ENCODE results near the gene PRDM12.

PRDM12 gene

DNA sequence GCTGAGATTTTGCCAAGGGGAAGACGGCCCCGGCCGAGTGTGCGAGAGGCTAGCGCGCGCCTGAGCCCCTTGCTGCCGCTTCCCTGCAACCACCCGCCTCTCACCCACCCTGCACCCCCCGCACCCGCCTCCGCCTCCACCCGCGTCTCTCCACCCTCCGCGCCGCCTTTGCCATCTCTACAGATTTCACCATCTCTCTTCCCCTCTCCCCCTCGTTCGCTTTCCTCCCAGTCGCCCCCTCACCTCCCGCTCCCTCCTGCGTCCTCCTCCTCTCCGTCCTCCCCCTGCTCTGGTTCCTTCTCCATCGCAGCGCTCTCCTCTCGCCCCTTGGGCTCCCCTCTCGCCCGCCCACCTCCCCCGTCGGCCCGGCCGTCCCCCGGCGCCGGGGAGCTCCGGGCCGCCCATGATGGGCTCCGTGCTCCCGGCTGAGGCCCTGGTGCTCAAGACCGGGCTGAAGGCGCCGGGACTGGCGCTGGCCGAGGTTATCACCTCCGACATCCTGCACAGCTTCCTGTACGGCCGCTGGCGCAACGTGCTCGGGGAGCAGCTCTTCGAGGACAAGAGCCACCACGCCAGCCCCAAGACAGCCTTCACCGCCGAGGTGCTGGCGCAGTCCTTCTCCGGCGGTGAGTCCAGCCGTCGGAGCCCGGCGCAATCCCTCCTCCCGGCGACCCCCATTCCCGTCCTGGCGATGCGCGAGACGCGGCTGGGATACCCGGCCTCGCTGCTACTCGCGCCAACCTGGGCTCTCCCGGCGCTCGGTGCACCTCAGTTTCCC is at the start of gene PRDM12:
TSS of gene PRDM12 (plus strand) at position 344 of the 778 bp plus-strand sequence. CDS start at position 404, 60 bp downstream.
- Histone ChIP-seq H3K4me3 (ENCODE audit: low read length) (peak within 1 kb of the TSS; percentile 53; the same call in 1 of the 2 replicates), H3K27me3 (ENCODE audit: insufficient read depth, low read length) (peaks cover 96% of the 10 kb centered on the region), H3K9ac (ENCODE audit: low read depth, low read length) (no peak within 1 kb of the TSS), H3K36me3 (ENCODE audit: insufficient read depth, low read depth, low read length) (no peaks in the 10 kb centered on the region), H3K27ac (ENCODE audit: low read length) (no peak within 1 kb of the TSS), H3K4me1 (ENCODE audit: insufficient read depth, low read length) (no peaks in the 10 kb centered on the region; the same call in 1 of the 2 replicates), H3K9me3 (ENCODE audit: insufficient read depth, low read depth, low read length) (peaks cover 11% of the 10 kb centered on the region)

DNA sequence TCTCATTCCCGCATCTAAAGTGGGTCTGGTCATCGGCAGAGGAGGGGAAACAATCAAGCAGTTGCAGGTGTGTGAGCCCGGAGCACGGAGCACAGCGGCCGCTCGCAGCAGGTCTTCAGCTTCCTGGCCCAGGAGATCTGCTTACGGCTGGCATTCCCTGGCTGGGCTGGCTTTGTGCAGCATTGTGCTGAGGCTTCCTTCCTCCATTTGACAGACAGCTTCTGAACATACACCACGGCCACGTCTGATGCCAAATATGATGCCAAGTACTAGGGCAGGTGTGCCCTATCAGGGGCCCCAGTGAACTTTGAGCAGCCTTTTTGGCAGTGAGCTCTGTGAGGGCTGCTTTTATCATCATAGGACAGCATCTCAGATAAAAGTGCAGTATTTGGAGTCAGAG is 47.9 kb upstream of the PRDM12 start:
- H3K36me3 ChIP-seq (ENCODE audit: insufficient read depth, low read depth, low read length) = peaks cover 100% of the 10 kb centered on the region
- H3K4me1 ChIP-seq (ENCODE audit: insufficient read depth, low read length) = no peaks in the 10 kb centered on the region
- H3K27ac ChIP-seq (ENCODE audit: low read length) = no peak overlapping the region
- no peak overlapping the region for H3K9ac ChIP-seq (ENCODE audit: low read depth, low read length)
- H3K9me3 ChIP-seq (ENCODE audit: insufficient read depth, low read depth, low read length) = no peaks in the 10 kb centered on the region
- H3K27me3 ChIP-seq (ENCODE audit: insufficient read depth, low read length) = no peaks in the 10 kb centered on the region
- no peak overlapping the region for H3K4me3 ChIP-seq (ENCODE audit: low read length)

DNA sequence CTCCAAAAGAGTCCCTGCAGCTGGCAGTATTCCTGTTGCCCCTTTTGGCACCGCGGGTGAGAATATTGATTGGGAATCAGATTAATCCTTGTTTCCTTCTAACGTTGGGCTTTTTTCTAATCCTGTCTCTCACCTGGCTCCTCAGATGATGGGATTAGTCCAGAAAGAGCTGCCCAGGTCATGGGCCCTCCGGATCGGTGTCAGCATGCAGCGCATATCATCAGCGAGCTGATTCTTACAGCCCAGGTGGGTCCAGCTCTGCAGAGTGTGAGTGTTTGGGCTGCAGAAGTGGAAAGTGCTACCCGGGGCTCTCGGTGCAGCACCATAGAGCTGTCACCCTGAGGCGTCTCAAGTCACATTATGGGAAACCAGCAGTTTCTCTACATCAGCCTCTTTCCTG is 40.9 kb upstream of the PRDM12 start:
- no peaks in the 10 kb centered on the region for H3K27me3 ChIP-seq (ENCODE audit: insufficient read depth, low read length)
- H3K9me3 ChIP-seq (ENCODE audit: insufficient read depth, low read depth, low read length) = no peaks in the 10 kb centered on the region
- peaks cover 92% of the 10 kb centered on the region for H3K36me3 ChIP-seq (ENCODE audit: insufficient read depth, low read depth, low read length)
- no peak overlapping the region for H3K9ac ChIP-seq (ENCODE audit: low read depth, low read length)
- no peak overlapping the region for H3K4me3 ChIP-seq (ENCODE audit: low read length)
- H3K4me1 ChIP-seq (ENCODE audit: insufficient read depth, low read length) = no peaks in the 10 kb centered on the region
- no peak overlapping the region for H3K27ac ChIP-seq (ENCODE audit: low read length)

DNA sequence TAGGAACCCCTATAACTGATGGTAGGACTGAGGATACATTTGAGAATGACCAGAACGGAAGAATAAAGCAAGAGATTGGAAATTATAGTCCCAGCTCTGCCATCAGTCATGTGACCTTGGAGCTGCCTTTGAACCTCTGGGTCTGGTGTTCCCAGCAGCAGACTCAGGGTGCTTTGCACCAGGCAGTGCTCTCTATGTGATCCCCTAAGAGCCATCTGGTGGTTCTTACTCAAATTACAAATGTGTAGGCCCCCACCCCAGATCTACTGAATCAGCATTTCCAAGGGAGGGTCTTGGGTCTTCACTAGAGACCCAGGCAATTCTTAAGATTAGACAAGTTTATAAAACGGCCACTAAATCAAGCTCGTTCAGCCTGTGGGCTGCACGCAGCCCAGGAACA is 40.2 kb upstream of the PRDM12 start:
- H3K9ac ChIP-seq (ENCODE audit: low read depth, low read length) = no peak overlapping the region
- no peaks in the 10 kb centered on the region for H3K9me3 ChIP-seq (ENCODE audit: insufficient read depth, low read depth, low read length)
- peaks cover 86% of the 10 kb centered on the region for H3K36me3 ChIP-seq (ENCODE audit: insufficient read depth, low read depth, low read length)
- H3K27ac ChIP-seq (ENCODE audit: low read length) = no peak overlapping the region
- H3K4me3 ChIP-seq (ENCODE audit: low read length) = no peak overlapping the region
- H3K27me3 ChIP-seq (ENCODE audit: insufficient read depth, low read length) = no peaks in the 10 kb centered on the region
- H3K4me1 ChIP-seq (ENCODE audit: insufficient read depth, low read length) = peaks cover 3% of the 10 kb centered on the region

DNA sequence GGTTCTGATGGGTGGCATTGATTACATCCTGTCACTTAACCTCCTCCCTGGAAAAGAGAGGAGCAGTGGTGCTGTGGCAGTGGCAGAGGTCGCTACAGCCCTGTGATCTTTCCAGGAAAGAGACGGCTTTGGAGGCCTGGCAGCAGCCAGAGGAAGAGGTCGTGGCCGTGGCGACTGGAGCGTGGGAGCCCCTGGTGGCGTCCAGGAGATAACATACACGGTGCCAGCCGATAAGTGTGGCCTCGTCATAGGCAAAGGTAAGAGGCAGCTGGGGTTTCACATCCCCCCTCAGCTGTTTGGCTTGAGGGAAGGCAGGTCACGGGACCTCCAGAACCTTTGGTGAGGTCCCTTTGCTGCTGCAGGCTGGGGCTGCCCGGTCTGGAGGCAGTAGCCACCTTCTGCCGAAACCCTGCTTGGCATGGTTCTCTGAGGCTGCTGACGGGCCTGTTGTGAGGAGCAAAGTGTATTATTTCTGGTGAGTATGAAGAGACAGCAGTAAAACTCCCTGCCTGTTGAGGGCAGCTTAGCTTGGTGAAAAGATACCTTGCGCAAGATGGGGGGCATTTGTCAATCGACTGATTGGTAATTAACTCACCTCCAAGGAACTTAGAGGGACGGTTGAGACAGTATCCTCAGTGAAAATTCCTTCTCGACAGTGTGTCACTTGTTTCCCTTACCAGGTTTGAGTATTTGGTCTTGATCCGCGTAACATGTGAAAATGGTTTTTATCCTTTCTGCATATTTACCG is 38.0 kb upstream of the PRDM12 start:
- H3K36me3 ChIP-seq (ENCODE audit: insufficient read depth, low read depth, low read length) = peaks cover 80% of the 10 kb centered on the region
- no peaks in the 10 kb centered on the region for H3K27me3 ChIP-seq (ENCODE audit: insufficient read depth, low read length)
- no peak overlapping the region for H3K27ac ChIP-seq (ENCODE audit: low read length)
- no peaks in the 10 kb centered on the region for H3K9me3 ChIP-seq (ENCODE audit: insufficient read depth, low read depth, low read length)
- H3K4me1 ChIP-seq (ENCODE audit: insufficient read depth, low read length) = peaks cover 16% of the 10 kb centered on the region
- no peak overlapping the region for H3K4me3 ChIP-seq (ENCODE audit: low read length)
- no peak overlapping the region for H3K9ac ChIP-seq (ENCODE audit: low read depth, low read length)

DNA sequence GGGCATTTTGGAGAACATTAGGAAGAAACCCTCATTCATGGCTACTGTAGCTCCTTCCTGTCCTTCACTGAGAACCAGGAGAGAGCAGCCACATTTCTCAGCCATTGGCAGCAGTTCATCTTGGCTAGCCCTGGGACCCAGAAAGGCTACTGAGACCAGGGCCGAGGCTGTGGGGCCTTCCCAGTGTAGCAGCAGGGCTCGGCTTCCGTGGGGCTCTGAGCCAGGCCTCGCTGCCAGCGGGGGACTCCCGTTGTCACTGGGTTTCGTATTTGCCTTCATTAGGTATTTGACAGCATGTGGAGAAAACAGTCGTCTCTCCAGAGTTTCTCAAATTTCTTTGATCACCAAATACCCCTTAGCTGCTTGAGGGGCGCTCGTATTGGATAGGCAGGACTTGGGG is 37.3 kb upstream of the PRDM12 start:
- no peaks in the 10 kb centered on the region for H3K27me3 ChIP-seq (ENCODE audit: insufficient read depth, low read length)
- peaks cover 85% of the 10 kb centered on the region for H3K36me3 ChIP-seq (ENCODE audit: insufficient read depth, low read depth, low read length)
- H3K4me3 ChIP-seq (ENCODE audit: low read length) = no peak overlapping the region
- no peak overlapping the region for H3K27ac ChIP-seq (ENCODE audit: low read length)
- no peak overlapping the region for H3K9ac ChIP-seq (ENCODE audit: low read depth, low read length)
- peaks cover 16% of the 10 kb centered on the region for H3K4me1 ChIP-seq (ENCODE audit: insufficient read depth, low read length)
- no peaks in the 10 kb centered on the region for H3K9me3 ChIP-seq (ENCODE audit: insufficient read depth, low read depth, low read length)

DNA sequence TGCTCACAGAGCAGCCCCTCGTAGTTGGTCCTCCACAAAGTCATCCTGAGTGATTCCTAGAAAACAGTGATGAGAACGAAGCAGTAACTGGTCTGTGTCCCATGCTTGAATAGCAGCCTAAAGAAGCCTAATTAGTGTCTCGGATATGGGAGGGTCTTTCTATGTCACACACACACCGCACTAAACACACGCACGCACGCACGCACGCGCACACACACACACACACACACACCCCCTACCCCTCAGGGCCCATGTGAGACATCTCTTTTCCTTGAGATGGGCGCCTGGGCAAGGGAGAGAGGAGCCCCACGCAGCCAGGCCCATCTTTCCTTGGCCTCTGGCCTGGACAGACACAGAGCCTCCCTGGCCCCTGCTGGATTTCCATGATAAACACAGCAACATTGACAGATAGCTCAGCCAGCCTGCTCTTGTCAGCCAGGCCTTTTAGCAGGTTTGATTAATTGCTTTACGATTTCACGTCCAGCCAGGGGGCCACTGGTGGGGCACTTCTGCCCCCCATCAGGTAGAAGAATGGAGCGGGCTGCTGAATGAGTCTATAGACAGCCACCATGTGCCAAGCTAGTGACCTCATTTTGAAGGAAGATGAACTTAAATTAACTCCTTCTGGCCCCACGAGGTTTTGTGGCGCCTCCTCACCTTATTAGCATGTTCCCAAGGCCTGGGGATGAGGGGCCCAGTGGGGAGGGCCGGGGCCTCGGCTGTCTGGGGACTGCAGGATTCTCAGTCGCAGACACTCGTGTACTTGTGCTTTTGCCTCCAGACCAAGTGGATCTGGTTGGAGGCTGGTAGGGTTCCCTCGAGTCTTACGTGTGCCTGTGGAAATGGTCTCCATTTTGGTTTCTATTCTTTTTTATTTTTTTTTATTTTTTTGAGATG is 36.2 kb upstream of the PRDM12 start:
- no peak overlapping the region for H3K4me3 ChIP-seq (ENCODE audit: low read length)
- H3K27ac ChIP-seq (ENCODE audit: low read length) = no peak overlapping the region
- H3K4me1 ChIP-seq (ENCODE audit: insufficient read depth, low read length) = peaks cover 16% of the 10 kb centered on the region
- H3K27me3 ChIP-seq (ENCODE audit: insufficient read depth, low read length) = no peaks in the 10 kb centered on the region
- H3K9ac ChIP-seq (ENCODE audit: low read depth, low read length) = no peak overlapping the region
- no peaks in the 10 kb centered on the region for H3K9me3 ChIP-seq (ENCODE audit: insufficient read depth, low read depth, low read length)
- peaks cover 86% of the 10 kb centered on the region for H3K36me3 ChIP-seq (ENCODE audit: insufficient read depth, low read depth, low read length)

DNA sequence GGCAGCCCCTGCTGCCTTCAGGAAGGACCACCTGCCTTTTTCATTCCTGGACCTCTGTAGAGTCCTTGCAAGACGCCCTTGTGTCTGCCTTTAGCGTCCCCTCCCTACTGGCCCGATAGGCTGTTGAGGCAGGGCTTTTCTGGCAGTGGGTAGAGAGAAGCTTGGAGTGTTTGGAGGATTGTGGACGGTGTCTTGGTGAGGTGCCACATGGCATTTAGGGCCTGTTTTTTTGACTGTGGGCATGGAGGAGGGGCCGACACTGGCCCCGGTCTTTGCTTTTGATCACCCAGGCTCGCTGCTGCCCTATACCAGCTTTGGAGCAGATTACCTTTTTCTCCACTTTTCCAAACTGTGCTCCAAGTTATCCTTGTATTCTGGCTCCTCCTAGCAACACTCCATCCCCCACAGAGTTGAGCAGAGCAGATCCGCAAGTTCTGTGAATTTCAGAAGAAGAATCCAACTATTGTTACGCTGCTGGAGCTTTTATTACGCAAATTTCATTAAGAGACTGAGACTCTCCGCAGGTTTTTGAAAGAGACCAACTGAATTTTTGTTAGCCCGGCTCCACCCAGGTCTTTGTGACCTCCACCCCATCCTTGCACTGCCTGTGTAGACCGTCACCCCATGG is 34.8 kb upstream of the PRDM12 start:
- Histone ChIP-seq H3K9ac (ENCODE audit: low read depth, low read length) (0 out of 2 replicates have a peak overlapping the region, but pooled peaks have one; percentile 37), H3K9me3 (ENCODE audit: insufficient read depth, low read depth, low read length) (no peaks in the 10 kb centered on the region), H3K36me3 (ENCODE audit: insufficient read depth, low read depth, low read length) (peaks cover 85% of the 10 kb centered on the region), H3K27me3 (ENCODE audit: insufficient read depth, low read length) (no peaks in the 10 kb centered on the region), H3K4me1 (ENCODE audit: insufficient read depth, low read length) (peaks cover 16% of the 10 kb centered on the region), H3K27ac (ENCODE audit: low read length) (peak overlapping the region; percentile 43), H3K4me3 (ENCODE audit: low read length) (peak overlapping the region; percentile 47; the same call in 1 of the 2 replicates)

DNA sequence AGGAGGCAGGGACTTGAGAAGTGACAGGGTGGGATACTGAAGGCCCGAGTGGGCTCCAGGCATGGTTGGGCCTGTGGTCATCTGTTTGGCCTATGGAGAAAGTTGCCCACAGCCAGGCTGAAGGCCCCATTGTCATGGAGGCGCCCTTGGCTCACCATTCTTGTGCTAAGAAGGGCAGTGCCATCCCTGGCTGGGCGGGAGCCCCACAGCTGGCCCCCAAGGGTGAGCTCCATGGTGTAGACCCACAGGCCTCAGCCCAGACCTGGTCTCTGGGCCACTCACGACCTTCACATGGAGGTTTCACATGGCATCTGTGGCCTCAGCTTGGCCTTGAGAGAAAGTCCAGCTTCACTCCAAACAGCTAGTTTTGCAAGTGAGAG is 34.3 kb upstream of the PRDM12 start:
- H3K4me3 ChIP-seq (ENCODE audit: low read length) = peak overlapping the region; percentile 47; the same call in 1 of the 2 replicates
- no peaks in the 10 kb centered on the region for H3K9me3 ChIP-seq (ENCODE audit: insufficient read depth, low read depth, low read length)
- H3K4me1 ChIP-seq (ENCODE audit: insufficient read depth, low read length) = peaks cover 16% of the 10 kb centered on the region
- peaks cover 85% of the 10 kb centered on the region for H3K36me3 ChIP-seq (ENCODE audit: insufficient read depth, low read depth, low read length)
- H3K27ac ChIP-seq (ENCODE audit: low read length) = peak overlapping the region; percentile 23
- H3K9ac ChIP-seq (ENCODE audit: low read depth, low read length) = no peak overlapping the region
- no peaks in the 10 kb centered on the region for H3K27me3 ChIP-seq (ENCODE audit: insufficient read depth, low read length)

DNA sequence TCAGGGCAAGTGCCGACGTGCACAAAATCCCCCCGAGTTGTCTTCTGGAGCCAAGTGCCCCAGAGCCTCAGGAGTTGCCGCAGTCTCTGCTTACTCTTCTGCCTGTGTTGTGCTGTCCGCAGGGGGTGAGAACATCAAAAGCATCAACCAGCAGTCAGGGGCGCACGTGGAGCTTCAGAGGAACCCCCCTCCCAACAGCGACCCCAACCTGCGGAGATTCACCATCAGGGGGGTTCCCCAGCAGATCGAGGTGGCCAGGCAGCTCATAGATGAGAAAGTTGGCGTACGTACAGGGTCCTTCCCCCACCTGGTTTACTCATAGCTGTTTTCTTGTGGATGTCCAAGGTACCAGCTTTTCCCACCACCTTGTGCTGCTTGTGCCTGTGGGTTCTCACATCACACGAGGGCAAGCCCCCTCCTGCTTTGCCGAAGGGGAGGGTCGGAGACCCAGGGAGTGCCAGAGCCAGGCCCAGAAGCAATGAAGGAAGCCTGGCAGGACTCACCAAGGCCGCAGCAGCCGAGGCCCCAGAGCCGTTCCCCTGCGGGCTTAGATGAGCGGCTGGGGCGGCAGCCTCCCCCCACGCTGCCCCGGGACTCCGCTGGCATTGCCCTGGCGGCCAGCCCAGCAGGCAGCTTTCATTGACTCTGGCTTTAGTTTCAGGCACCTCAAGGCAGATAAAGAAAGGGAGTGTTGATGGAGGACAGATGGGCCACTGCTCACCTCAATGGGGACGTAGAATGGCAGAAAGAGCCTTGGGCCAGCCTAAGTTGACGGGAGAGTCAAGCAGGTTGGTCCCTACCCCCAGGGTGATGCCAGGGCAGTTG is 33.7 kb upstream of the PRDM12 start:
- Histone ChIP-seq H3K4me3 (ENCODE audit: low read length) (no peak overlapping the region), H3K36me3 (ENCODE audit: insufficient read depth, low read depth, low read length) (peaks cover 82% of the 10 kb centered on the region), H3K4me1 (ENCODE audit: insufficient read depth, low read length) (peaks cover 16% of the 10 kb centered on the region), H3K9me3 (ENCODE audit: insufficient read depth, low read depth, low read length) (no peaks in the 10 kb centered on the region), H3K27me3 (ENCODE audit: insufficient read depth, low read length) (no peaks in the 10 kb centered on the region), H3K9ac (ENCODE audit: low read depth, low read length) (no peak overlapping the region), H3K27ac (ENCODE audit: low read length) (peak overlapping the region; percentile 23)

Data from iPS-20b (cell line).